Stimulated activated CD4-positive, alpha-beta T cell treated with anti-CD3 and anti-CD28 coated beads, TNF-alpha, amount 100 ng/mL, for 24 hours (primary cell): ENCODE data around the gene ARSG.
"Not testable (repeated sequence)": the region's sequence is repeated elsewhere in the genome, so short reads cannot be mapped to it uniquely, and the experiment has no call there.

Source experiments
- DNase-seq, 3 experiments: peaks; one replicate each; pipeline ENCODE4 v3.0.0-alpha.2; 2020; ENCODE audit warnings: low read depth in 3 of 3

ARSG gene

DNA sequence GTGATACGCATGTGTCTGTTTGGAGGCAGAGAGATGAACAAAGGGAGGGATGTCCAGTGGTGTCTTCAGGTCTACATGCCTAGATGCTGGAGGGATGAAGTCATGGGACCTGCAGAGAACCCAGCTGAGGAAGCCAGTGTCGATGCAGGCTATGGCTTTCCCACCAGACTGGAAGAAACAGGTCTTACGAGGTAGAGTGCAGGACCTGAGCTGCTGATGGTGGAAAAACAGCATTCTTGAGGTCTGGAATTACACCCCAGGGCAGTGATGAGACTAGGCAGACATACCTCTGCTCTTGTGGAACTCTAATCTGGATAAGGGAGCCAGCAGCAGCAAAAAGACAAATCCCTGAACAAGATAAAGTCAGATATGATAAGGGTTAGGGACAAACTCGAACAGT, 37.4 kb downstream of the ARSG start:
- no peak for DNase-seq

DNA sequence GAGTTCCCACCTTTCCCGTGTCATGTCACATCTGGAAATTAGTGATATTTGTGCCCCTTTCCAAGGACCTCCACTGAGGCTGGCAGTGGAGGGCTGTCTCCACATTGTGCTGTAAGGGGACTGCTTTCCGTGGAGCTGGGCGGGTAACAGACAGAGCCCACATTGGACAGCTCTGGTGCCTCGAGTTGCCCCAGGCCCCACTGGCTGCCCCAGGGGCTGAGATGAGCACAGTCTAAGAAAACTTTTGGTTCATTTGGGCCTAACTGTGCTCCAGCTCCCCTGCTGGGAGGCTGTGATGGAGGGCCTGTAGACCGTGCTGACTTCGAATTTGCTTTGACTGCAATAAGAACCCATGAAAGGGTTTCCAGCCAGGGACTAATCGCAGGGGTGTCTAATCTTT, 38.0 kb downstream of the ARSG start:
- DNase-seq = no peak

DNA sequence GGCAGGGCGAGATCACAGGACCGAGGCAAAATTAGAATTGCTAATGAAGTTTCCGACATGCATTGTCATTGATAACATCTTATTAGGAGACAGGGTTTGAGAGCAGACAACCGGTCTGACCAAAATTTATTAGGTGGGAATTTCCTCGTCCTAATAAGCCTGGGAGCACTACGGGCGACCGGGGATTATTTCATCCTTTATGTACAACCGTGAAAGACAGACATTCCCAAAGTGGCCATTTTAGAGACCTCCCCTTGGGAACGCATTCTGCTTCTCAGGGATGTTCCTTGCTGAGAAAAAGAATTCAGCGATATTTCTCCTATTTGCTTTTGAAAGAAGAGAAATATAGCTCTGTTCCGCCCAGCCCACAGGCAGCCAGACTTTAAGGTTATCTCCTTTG, 40.6 kb downstream of the ARSG start:
- DNase-seq = not testable (repeated sequence)

DNA sequence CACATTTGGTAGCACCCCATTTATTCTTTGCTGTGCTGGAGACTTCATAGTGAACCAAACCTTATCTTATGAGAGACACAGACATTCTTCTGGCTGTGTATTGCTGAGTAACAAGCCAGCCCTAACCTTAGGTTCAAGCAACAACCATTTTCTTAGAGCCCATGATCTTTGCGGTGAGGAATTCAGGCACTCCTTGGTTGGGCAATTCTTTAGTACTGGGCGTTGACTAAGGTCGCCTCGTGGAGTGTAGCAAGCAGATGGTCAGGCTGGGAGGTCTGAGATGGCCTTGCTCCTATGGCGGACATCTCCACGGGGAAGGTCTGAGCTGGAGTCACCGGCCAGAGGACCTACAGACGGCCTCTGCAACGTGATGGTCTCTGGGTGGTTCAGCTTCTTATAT, 43.1 kb downstream of the ARSG start:
- no peak for DNase-seq

DNA sequence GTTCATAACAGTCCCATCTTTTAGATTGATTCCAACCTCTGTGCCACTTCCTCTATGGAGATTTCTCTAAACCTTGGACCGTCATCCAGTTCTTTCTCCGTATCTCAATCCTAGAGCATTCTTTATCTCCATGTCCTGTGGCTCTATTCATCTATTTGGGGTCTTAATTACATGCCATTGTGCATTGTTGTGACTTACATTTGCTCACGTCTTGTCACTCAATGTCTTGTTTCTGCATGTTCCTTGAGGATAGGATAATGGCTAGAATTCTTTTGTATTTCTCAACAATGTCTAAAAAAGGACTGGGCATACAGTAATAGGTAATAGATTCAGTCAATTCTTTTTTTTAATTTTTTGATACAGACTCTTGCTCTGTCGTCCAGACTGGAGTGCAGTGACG, 50.2 kb downstream of the ARSG start:
- DNase-seq = no peak

DNA sequence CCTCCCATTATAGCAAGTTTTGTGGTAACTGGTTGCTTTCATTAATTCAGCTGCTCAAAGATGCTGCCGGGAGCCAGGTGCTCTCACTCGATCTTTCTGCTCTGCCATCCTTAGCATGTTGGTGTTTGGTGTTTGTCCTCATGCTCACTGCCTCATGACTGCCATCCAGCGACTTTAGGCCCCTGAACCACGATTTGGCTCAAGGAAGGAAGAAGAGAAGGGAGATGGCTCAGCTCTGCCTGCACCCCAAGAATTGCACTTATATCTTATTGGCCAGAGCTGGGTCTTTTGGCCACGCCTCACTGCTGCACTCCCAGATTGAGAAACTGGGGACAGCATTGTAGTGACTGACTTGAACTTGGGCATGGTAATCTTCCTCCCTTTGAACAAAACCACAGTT, 52.7 kb downstream of the ARSG start:
- no peak for DNase-seq

DNA sequence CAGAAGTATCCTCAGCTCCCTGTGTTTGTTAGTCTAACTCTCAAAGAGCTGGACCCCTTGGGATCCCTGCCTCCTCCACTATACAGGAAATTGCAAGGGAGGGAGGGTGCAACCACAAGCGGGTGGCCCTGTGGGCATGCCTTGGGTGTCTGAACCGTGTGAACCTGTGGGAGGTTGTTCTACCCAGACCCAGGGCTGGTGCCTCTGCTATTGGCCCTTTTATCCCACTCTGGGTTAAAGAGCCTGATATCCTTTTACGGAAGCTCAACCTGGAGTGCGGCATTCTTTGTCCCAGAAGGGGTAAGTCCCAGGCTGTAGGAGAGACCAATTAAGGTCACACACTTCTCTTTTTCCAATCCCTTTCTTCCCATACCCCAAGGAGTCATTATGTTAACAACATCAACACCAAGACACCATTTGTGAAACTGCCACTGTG, 53.4 kb downstream of the ARSG start:
- no peak for DNase-seq

DNA sequence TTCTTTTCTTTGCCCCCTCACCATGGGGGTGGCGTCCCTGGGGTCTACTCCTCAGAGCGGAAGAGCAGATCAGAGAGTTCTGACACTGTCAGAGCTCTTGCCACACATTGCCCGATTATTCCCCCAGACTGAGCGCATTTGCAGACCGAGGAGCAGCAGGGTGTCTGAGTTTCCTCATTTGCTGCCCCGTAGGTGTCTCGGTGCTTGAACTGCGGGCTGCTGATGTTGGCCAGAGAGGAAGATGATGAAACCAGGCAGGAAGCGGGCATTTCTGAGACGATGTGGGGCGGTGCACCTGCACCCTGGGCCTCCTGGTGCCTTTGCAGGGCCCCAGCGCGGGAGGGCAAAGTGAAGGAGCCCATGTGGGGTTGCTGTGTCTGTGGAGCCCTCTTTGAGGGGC, 55.2 kb downstream of the ARSG start:
- peak; percentile 34 to 67 (median 43) for DNase-seq

DNA sequence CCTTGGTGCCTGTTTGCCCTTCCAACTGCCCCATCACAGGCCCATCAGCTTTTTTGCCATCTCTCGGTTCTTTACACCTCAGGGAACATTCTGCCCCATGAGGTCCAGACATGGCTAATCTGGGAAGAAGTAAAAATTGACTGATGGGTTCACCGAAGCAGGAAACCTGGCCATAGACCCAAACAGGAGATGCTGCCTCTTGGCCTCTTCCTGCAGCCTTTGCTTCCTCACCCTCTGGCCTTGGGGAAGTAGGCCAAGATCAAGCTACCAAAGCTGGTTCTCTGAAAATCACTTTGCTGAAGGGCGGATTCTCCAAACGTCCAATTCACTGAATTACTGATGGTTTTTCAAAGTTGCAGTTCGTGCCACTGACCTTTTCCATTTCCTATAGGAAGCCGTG, 56.1 kb downstream of the ARSG start:
- no peak for DNase-seq

DNA sequence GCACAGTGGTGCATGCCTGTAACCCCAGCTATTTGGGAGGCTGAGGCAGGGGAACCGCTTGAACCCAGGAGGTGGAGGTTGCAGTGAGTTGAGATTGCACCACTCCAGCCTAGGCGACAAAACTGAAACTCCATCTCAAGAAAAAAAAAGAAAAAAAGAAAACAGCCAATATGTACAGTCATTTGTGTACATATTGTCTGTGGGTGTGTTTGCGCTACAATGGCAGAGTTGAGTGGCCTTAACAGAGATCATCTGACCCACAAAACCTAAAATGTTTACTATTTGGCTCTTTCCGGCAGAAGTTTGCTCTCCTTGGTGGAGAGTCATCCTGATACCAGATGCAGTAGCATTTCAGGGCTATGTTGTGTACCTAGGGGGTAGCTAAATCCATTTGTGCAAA, 57.9 kb downstream of the ARSG start:
- DNase-seq = no peak

DNA sequence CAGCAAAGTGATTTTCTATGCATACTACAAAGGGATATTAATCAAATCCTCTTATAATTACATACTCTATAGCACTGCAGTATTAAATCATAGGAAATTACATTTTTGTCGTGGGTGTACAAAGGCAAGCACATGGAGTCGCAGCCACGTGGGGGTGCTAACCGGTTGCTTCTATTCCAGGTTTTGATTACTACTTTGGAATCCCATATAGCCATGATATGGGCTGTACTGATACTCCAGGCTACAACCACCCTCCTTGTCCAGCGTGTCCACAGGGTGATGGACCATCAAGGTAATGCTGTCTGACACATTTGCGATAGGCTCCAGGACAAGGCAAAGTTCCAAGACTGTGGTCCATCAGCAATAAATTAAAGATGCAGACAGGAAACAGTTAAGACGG, 60.1 kb downstream of the ARSG start:
- no peak for DNase-seq

DNA sequence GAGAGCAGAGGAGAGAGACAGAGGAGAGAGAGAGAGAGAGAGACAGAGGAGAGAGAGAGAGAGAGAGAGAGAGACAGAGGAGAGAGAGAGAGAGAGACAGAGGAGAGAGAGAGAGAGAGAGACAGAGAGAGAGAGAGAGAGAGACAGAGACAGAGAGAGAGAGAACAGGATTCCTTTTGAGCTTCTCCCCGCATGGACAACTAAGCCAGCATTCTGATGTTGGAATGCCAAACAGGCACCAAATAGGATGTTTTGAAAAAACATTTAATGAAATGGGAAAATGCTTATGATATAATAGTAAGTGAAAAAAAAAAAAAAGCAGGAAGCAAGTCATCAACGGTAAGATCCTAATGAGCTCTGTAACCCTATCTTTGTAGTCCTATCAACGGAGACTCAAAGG, 60.7 kb downstream of the ARSG start:
- no peak for DNase-seq

DNA sequence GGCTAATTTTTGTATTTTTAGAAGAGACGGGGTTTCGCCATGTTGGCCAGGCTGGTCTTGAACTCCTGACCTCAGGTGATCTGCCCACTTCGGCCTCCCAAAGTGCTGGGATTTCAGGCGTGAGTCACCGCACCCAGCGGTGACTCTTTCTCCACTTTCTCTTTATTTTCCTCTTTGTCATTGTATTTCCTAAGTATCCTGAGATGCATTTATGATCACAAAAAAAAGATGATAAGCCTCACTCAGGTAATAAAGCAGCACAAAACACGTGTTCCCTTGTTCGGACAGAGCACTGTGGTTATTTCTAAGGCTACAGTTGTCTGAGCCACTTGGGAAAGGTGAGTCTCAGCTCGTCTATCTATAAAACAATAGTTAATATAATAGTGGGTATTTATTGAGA, 61.4 kb downstream of the ARSG start:
- DNase-seq = not testable (repeated sequence)

DNA sequence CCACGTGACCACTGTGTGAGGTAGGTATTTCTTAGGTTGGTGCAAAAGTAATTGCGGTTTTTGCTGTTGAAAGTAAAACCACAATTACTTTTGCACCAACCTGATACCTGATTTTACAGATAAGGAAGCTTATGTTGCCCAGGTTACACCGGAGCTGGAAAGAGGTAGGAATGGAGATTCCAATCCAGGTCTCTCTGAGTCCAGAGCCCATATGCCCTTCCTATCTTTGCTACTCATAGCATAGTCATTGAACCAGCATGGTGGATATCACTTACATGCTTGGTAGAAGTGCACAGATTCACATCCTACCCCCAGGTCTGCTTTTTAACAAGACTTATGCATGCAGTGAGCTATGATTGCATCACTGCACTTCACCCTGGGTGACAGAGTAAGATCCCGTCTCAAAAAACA, 61.8 kb downstream of the ARSG start:
- DNase-seq = no peak

DNA sequence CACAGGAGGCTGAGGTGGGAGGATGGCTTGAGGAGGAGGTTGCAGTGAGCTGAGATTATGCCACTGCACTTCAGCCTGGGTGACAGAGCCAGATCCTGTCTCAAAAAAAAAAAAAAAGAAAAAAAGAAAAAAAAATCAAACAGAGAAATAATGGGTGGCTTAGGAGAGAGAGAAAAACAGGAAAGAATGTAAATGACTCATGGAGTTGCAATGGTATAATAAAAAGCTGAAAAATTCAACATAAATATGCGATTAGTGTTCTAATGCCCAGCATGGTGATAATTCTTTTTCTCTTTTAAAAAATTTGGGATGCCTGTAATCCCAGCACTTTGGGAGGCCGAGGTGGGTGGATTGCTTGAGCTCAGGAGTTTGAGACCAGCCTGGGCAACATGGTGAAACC, 63.0 kb downstream of the ARSG start:
- DNase-seq = not testable (repeated sequence)

DNA sequence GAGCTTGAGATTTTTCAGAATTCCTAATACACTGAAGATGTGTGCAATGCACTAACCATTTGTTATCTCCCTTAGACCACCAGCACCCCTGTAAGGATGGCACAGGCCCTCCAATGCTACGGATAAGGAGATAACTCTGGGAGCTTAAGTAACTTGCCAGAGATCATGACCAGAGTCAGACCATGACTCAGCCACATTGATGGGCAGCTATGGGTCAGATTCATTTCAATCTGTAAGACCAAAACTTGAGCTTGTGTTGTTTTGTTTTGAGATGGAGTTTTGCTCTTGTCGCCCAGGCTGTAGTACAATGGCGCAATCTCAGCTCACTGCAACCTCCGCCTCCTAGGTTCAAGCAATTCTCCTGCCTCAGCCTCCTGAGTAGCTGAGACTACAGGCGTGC, 63.8 kb downstream of the ARSG start:
- not testable (repeated sequence) for DNase-seq

DNA sequence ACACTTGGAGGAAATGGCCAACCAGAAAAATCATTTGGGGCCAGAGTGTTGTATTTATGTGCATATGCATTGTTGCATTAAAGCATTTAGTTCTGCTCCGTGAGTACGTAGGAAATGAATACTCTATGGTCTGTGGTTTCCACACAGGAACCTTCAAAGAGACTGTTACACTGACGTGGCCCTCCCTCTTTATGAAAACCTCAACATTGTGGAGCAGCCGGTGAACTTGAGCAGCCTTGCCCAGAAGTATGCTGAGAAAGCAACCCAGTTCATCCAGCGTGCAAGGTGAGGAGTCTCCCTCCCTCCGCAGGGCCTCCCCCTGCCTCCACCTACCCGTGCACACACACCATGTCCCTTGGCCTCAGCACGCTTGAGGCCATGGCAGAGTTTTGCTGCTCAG, 65.2 kb downstream of the ARSG start:
- DNase-seq = peak in 2 of 3 experiments; percentile 28 to 51

DNA sequence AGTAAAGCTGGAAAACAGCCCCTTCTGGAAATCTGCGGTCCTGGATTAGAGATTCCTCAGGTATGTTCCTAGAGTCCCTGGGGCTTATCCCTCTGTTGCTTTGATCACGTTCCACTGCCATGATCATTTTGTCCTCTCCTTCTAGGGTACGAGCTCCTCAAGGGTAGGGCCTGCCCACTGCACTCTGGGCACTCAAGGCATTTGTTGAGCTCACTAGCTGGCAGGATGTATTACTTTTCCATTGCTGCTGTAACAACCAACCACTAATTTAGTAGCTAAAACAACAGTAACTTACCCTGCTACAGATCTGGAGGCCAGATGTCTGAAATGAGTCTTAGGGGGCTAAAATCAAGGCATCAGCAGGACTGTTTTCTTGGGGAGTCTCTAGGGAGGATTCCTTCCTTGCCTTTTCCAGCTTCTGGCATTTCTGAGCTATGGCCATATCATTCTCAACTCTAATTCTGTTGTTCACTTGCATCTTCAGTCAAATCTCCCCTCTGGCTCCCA, 65.7 kb downstream of the ARSG start:
- DNase-seq = no peak

DNA sequence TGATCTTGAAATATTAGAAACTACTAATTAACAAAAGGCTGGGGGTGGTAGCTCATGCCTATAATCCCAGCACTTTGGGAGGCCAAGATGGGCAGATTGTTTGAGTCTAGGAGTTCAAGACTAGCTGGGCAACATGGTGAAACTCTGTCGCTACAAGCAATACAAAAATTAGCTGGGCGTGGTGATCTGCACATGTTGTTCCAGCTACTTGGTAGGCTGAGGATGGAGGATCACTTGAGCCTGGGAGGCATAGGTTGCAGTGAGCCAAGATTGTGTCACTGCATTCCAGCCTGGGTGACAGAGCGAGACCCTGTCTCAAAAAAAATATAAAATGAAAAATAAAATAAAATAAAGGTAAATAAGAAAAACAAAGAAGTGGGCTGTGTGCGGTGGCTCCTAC, 66.6 kb downstream of the ARSG start:
- DNase-seq = no peak

DNA sequence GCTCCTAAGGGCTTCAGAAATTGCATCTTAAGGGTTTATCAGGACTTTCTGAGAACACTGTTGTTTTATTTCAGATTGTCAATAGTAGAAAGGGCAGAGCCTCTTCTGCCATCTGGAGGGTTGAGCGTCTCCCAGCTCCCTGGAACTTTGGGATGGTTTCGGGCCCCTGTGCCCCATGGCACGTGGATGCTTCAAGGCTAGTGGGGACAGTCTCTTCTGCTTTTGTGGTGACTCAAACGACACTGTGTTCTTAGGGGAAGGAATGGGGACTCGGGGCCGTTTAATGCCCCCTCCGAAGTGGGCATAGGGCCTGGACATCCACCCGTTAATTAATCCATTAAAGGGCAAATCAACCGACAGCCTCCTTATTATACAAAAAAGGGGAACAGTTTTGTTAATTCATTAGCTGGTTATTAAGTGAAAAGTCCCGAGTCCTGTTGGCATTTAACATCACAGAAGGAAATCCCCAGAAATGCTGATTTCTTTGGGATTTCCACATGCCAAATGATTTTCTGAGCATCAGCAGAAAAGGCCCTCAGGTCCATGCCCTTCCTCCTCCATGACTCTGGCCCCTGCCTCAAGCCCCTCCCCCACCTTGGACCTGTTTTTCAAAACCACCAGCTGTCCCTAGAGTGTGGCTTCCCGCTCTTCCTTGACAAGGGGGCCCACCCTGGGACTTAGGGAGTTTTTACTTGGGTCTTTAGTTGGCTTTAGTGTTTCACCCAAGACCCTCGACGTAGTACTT, 68.7 kb downstream of the ARSG start:
- DNase-seq = no peak

DNA sequence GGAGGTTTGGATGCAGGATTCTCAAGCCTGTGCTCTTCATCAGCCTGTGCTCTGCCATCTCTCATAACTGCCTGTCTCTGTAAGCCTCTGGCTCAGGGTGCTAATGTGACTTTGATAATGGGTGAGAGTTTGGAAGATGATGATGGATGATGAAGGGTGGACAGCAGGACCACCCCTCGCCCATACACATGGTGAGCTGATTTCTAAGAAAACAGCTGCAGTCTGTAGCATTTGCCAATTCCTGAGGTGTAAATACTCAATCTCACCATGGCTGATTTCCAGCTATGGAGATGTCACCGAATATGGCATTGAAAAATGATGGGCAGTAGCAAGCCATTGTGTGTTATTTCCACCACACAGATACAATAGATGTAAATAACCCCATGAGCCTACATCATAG, 74.2 kb downstream of the ARSG start:
- no peak for DNase-seq

DNA sequence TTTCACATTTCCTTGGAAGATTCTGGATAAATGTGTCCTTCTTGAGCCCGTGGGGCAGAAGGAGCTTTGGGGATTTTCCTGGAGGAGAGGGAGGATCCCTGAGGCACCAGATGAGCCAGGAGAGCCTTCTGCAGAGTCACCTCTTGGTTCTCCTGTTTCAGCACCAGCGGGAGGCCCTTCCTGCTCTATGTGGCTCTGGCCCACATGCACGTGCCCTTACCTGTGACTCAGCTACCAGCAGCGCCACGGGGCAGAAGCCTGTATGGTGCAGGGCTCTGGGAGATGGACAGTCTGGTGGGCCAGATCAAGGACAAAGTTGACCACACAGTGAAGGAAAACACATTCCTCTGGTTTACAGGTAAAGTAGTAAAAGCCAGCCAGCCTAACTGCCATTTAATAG, 77.1 kb downstream of the ARSG start:
- no peak for DNase-seq

DNA sequence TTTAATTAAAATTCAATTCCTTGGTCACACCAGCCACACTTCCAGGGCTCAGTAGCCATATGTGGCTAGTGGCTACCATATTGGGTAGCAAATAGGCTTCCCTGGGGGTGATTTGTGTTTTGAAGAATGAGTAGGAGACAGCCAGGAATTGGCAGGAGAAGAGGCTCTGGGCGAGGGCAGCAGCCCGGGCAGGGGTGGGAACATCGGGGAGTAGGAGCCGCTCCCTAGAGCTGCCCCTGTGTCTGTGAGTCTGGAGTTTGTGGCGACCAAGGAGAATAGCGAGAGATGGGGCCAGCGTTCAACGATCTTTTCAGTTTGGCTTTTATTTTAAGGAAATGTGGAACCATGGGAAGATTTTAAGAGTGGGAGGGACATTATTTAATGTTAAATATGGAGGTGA, 84.3 kb downstream of the ARSG start:
- DNase-seq = no peak

DNA sequence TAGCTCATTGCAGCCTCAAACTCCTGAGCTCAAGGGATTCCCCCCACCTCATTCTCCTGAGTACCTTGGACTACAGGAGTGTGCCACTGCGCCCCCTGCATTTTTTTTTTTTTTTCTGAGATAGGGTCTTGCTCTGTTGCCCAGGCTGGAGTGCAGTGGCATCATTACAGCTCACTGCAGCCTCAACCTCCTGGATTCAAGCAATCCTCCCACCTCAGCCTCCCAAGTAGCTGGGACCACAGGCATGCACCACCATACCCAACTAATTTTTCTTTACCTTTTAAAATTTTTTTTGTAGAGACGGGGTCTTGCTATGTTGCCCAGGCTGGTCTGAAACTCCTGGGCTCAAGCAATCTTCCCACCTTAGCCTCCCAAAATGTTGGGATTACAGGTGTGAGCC, 84.9 kb downstream of the ARSG start:
- DNase-seq = not testable (repeated sequence)
